ENCODE results near the gene FOXO4. TPM values are rescaled to one million over a fixed set of nuclear protein-coding genes. Genes with fewer than 3 reads are reported as not detected.
"Not testable (repeated sequence)": the region's sequence is repeated elsewhere in the genome, so short reads cannot be mapped to it uniquely, and the experiment has no call there.

The FOXO4 gene
- total RNA-seq (2021) (22.0 and 29.3 TPM in 2 replicates), Bru-seq, nascent RNA (percentile 39 among the genes with signal in this experiment), BruChase-seq, experiment 1, labeled RNA remaining after a 2-hour chase (percentile 55 among the genes with signal in this experiment), BruChase-seq, experiment 2, labeled RNA remaining after a 6-hour chase (percentile 70 among the genes with signal in this experiment)
- long read RNA-seq, partial matches to known transcripts = 0 of 5 reads
- long read RNA-seq, other reads (novel, unspliced or antisense) = 5 of 5 reads

DNA sequence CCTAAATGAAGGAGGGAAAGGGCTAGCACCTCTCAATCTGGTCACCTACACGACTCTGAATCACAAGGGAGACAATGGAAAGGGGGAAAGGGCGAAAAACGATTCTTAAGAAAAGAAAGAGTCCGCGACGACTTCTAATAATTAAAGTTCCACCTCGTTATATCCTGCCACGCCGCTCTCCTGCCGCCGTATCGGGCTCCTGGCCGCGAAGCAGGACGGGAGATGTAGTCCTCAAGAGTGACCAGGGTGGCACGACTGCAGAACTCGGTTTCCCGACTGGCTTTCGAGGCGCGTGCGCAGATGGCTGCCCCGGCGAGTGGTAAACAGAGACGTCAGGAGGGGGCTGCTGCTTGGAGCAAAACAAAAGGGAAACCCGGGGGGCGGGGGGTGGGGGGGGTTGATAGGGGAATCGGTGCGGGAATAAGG, at the start of gene FOXO4:
TSS of gene FOXO4 (plus strand) at position 297 of the 426 bp plus-strand sequence. CDS start 678 bp downstream, outside the sequence.
- Histone ChIP-seq H3K27me3 (ENCODE audit: insufficient read depth, low read depth) (no peaks in the 10 kb centered on the region), H3F3A (ENCODE audit: insufficient read depth, low read depth) (no peaks in the 10 kb centered on the region), H2AFZ (peak within 1 kb of the TSS; percentile 96), H3K4me3 (peak within 1 kb of the TSS; percentile 68), H3K4me2 (peak within 1 kb of the TSS; percentile 95), H3K9me3 (ENCODE audit: insufficient read depth, low read depth) (no peaks in the 10 kb centered on the region), H3K27ac (no peak within 1 kb of the TSS), H3K79me2 (ENCODE audit: low read depth) (no peaks in the 10 kb centered on the region), H3K36me3 (ENCODE audit: low read depth) (no peaks in the 10 kb centered on the region), H3K4me1 (replicated peaks; ENCODE audit: insufficient read depth) (no peaks in the 10 kb centered on the region), H4K20me1 (ENCODE audit: insufficient read depth) (no peaks in the 10 kb centered on the region), H3K9me2 (ENCODE audit: insufficient read depth) (no peaks in the 10 kb centered on the region)
- ChIA-PET CTCF (no interaction called here), POLR2A (ENCODE audit: unreplicated experiment) (no interaction called here)
- peak; percentile 73 to 85 for DNase-seq
- TF ChIP-seq EZH2 (IDR thresholded peaks at IDR 0.05; ENCODE audit: low read depth) = no peak
- TF ChIP-seq, protein P1, sequence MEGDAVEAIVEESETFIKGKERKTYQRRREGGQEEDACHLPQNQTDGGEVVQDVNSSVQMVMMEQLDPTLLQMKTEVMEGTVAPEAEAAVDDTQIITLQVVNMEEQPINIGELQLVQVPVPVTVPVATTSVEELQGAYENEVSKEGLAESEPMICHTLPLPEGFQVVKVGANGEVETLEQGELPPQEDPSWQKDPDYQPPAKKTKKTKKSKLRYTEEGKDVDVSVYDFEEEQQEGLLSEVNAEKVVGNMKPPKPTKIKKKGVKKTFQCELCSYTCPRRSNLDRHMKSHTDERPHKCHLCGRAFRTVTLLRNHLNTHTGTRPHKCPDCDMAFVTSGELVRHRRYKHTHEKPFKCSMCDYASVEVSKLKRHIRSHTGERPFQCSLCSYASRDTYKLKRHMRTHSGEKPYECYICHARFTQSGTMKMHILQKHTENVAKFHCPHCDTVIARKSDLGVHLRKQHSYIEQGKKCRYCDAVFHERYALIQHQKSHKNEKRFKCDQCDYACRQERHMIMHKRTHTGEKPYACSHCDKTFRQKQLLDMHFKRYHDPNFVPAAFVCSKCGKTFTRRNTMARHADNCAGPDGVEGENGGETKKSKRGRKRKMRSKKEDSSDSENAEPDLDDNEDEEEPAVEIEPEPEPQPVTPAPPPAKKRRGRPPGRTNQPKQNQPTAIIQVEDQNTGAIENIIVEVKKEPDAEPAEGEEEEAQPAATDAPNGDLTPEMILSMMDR (conservative IDR thresholded peaks at IDR 0.05) = no peak
- intact Hi-C loops (cut with micrococcal nuclease; ENCODE audit: unreplicated experiment) = no loop called here
- BruUV-seq (replicated peaks) = no TSS peak

DNA sequence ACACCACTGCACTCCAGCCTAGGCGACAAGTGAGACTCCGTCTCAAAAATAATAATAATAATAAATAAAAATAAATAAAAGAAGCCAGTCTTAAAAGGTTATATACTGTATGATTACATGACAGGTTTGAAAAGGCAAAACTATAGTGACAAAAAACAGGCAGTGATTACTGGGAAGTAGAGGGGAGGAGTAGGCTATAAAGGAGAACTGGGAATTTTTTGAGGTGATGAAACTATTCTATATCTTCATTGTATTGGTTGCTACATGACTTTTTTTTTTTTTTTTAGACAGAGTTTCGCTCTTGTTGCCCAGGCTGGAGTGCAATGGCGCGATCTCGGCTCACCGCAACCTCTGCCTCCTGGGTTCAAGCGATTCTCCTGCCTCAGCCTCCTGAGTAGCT, 47.8 kb upstream of the FOXO4 start:
- H3K27me3 ChIP-seq (ENCODE audit: insufficient read depth, low read depth); H2AFZ ChIP-seq; H3K4me3 ChIP-seq; intact Hi-C loops (cut with micrococcal nuclease; ENCODE audit: unreplicated experiment); H3K9me2 ChIP-seq (ENCODE audit: insufficient read depth); BruUV-seq (replicated peaks); H3F3A ChIP-seq (ENCODE audit: insufficient read depth, low read depth); H3K36me3 ChIP-seq (ENCODE audit: low read depth); H3K4me2 ChIP-seq; H3K79me2 ChIP-seq (ENCODE audit: low read depth); H3K4me1 ChIP-seq (replicated peaks; ENCODE audit: insufficient read depth); H4K20me1 ChIP-seq (ENCODE audit: insufficient read depth); H3K9me3 ChIP-seq (ENCODE audit: insufficient read depth, low read depth); DNase-seq; H3K27ac ChIP-seq; CTCF ChIA-PET; POLR2A ChIA-PET (ENCODE audit: unreplicated experiment): not testable (repeated sequence)

DNA sequence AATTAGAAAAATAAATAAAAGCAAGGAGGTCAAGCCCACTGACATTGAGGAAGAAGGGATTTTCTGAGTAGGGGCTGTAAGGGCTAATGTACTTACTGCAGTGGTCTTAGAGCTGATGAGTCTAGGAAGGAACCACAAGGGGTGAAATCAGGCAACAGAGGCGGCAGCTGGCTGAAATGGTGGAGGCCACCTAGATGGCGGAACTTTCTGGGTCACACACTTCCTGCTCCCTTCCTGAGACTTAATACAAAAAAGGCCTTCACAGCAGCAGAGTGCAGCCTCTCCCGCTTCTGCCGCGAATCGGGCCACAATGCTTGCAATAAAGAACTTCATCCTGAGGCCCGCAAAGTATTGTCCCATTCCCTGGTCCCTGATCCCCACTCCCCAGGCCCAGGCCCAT, 42.9 kb upstream of the FOXO4 start:
- Histone ChIP-seq H3K27ac (no peak overlapping the region), H3K4me2 (no peak overlapping the region), H3K36me3 (ENCODE audit: low read depth) (no peaks in the 10 kb centered on the region), H3K79me2 (ENCODE audit: low read depth) (no peaks in the 10 kb centered on the region), H4K20me1 (ENCODE audit: insufficient read depth) (no peaks in the 10 kb centered on the region), H2AFZ (no peak overlapping the region), H3K9me2 (ENCODE audit: insufficient read depth) (no peaks in the 10 kb centered on the region), H3K4me1 (replicated peaks; ENCODE audit: insufficient read depth) (peaks cover 14% of the 10 kb centered on the region), H3F3A (ENCODE audit: insufficient read depth, low read depth) (no peaks in the 10 kb centered on the region), H3K27me3 (ENCODE audit: insufficient read depth, low read depth) (no peaks in the 10 kb centered on the region), H3K9me3 (ENCODE audit: insufficient read depth, low read depth) (no peaks in the 10 kb centered on the region), H3K4me3 (no peak overlapping the region)
- no TSS peak for BruUV-seq (replicated peaks)
- intact Hi-C loops (cut with micrococcal nuclease; ENCODE audit: unreplicated experiment) = no loop called here
- ChIA-PET POLR2A (ENCODE audit: unreplicated experiment) (no interaction called here), CTCF (no interaction called here)
- no peak for DNase-seq
- no peak for TF ChIP-seq EZH2 (IDR thresholded peaks at IDR 0.05; ENCODE audit: low read depth)
- TF ChIP-seq, protein P1 (conservative IDR thresholded peaks at IDR 0.05) = no peak

DNA sequence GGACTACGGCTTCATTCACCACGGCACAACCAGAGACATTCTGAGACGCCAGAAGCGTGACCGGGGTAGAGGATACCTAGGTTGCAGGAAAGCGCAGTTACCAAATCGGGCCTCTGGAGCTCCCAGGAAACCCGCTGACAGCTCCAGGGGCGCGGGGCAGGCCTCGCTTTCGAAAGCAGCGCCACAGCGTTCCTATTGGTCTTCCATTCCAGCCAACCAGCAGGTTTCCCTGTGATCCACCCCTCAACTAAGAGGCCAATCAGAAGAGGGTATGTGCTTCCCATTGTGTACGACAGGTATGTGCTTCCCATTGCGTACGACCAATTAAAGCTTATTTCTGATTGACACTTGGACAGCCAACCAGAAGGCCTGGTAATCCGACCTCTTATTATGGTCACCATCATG, 42.4 kb upstream of the FOXO4 start:
- Histone ChIP-seq H3K9me3 (ENCODE audit: insufficient read depth, low read depth) (no peaks in the 10 kb centered on the region), H3K4me3 (no peak overlapping the region), H3K36me3 (ENCODE audit: low read depth) (no peaks in the 10 kb centered on the region), H3K79me2 (ENCODE audit: low read depth) (no peaks in the 10 kb centered on the region), H2AFZ (no peak overlapping the region), H3K9me2 (ENCODE audit: insufficient read depth) (no peaks in the 10 kb centered on the region), H3K27me3 (ENCODE audit: insufficient read depth, low read depth) (no peaks in the 10 kb centered on the region), H4K20me1 (ENCODE audit: insufficient read depth) (no peaks in the 10 kb centered on the region), H3F3A (ENCODE audit: insufficient read depth, low read depth) (no peaks in the 10 kb centered on the region), H3K4me1 (replicated peaks; ENCODE audit: insufficient read depth) (peaks cover 15% of the 10 kb centered on the region), H3K27ac (no peak overlapping the region), H3K4me2 (no peak overlapping the region)
- TF ChIP-seq, protein P1 (conservative IDR thresholded peaks at IDR 0.05) = no peak
- no peak for TF ChIP-seq EZH2 (IDR thresholded peaks at IDR 0.05; ENCODE audit: low read depth)
- ChIA-PET POLR2A (ENCODE audit: unreplicated experiment) (no interaction called here), CTCF (no interaction called here)
- no peak for DNase-seq
- BruUV-seq (replicated peaks) = no TSS peak
- intact Hi-C loops (cut with micrococcal nuclease; ENCODE audit: unreplicated experiment) = no loop called here

All from PC-9 (cell line).